ENCODE data around the gene BCL2. TPM values are rescaled to one million over a fixed set of nuclear protein-coding genes. Genes with fewer than 3 reads are reported as not detected.

BCL2 gene
- total and polyA plus RNA-seq, 4 experiments from 2014 or later, result 28.5 to 50.4 (median 41.8) TPM

- H3K4me1 ChIP-seq (ENCODE audit: insufficient read depth, low read length), result peaks cover 73% of the 10 kb centered on the region
- peak overlapping the region; percentile 68 to 93 (median 76) for H3K4me3 Mint-ChIP-seq
- H3K27ac Mint-ChIP-seq, result peak overlapping the region; percentile 85 to 100 (median 93)
- no peaks in the 10 kb centered on the region for H3K9me3 ChIP-seq (ENCODE audit: control insufficient read depth in 1 of 2, low read length in 2 of 2)
- H3K27ac ChIP-seq (ENCODE audit: low read depth, low read length), result peak overlapping the region; percentile 39
- H3K27me3 Mint-ChIP-seq, result no peaks in the 10 kb centered on the region
- H3K9me3 Mint-ChIP-seq, result peaks cover 0 to 2% (median 0%) of the 10 kb centered on the region in 8 donors
- CTCF ChIA-PET (ENCODE audit: partially characterized antibody), result interaction anchor here (1.0 to 10.1 kb wide), 9 partner anchors 11 to 288 kb away, joined by 3 to 148 read pairs (median 9); partner anchors contain the start of gene BCL2
- peaks cover 16% of the 10 kb centered on the region for H3K36me3 ChIP-seq (ENCODE audit: insufficient read depth, low read length)
- peaks cover 18 to 31% of the 10 kb centered on the region in 2 donors for H3K36me3 Mint-ChIP-seq
- no peak overlapping the region for H3K4me3 ChIP-seq (ENCODE audit: low read length in 2 of 2)
- DNase-seq, result peak in 4 of 5 donors; percentile 44 to 65 (median 50)
- intact Hi-C loops (cut with micrococcal nuclease), result loop anchor here (10.0 kb wide), 1 partner anchor 627 kb away; the partner anchor contains the start of gene ZCCHC2
- H3K4me1 Mint-ChIP-seq, result peaks cover 62 to 86% (median 74%) of the 10 kb centered on the region in 4 donors
- POLR2A ChIA-PET (ENCODE audit: partially characterized antibody), result interaction anchor here (1.0 to 10.0 kb wide), 14 partner anchors 10 to 629 kb away, joined by 3 to 195 read pairs (median 6); partner anchors contain the start of genes BCL2 and ZCCHC2
- no peaks in the 10 kb centered on the region for H3K27me3 ChIP-seq (ENCODE audit: insufficient read depth, low read length)
These were observed 167.5 kb downstream of the BCL2 start for GRCh38 chr18:63152096-63152495.

- Mint-ChIP-seq H3K27ac (peak overlapping the region; percentile 78 to 100 (median 88)), H3K36me3 (peaks cover 18 to 31% of the 10 kb centered on the region in 2 donors), H3K27me3 (no peaks in the 10 kb centered on the region), H3K9me3 (peaks cover 0 to 2% (median 0%) of the 10 kb centered on the region in 8 donors), H3K4me1 (peaks cover 58 to 80% (median 70%) of the 10 kb centered on the region in 4 donors), H3K4me3 (peak overlapping the region in 7 of 8 donors; percentile 59 to 88 (median 69))
- H3K9me3 ChIP-seq (ENCODE audit: control insufficient read depth in 1 of 2, low read length in 2 of 2), result no peaks in the 10 kb centered on the region
- intact Hi-C loops (cut with micrococcal nuclease), result loop anchor here (10.0 kb wide), 1 partner anchor 627 kb away; the partner anchor contains the start of gene ZCCHC2
- DNase-seq, result no peak
- POLR2A ChIA-PET (ENCODE audit: partially characterized antibody), result interaction anchor here (0.9 to 10.0 kb wide), 9 partner anchors 9 to 167 kb away, joined by 3 to 195 read pairs (median 7); partner anchors contain the start of gene BCL2
- CTCF ChIA-PET (ENCODE audit: partially characterized antibody), result interaction anchor here (1.0 to 10.1 kb wide), 9 partner anchors 12 to 288 kb away, joined by 3 to 148 read pairs (median 9); partner anchors contain the start of gene BCL2
- H3K27ac ChIP-seq (ENCODE audit: low read depth, low read length), result peak overlapping the region; percentile 39
- H3K27me3 ChIP-seq (ENCODE audit: insufficient read depth, low read length), result no peaks in the 10 kb centered on the region
- no peak overlapping the region for H3K4me3 ChIP-seq (ENCODE audit: low read length in 2 of 2)
- H3K4me1 ChIP-seq (ENCODE audit: insufficient read depth, low read length), result peaks cover 68% of the 10 kb centered on the region
- H3K36me3 ChIP-seq (ENCODE audit: insufficient read depth, low read length), result peaks cover 22% of the 10 kb centered on the region
These were observed 168.0 kb downstream of the BCL2 start for GRCh38 chr18:63151539-63151938.

GRCh38 chr18:63150942-63151421, 168.6 kb downstream of the BCL2 start:
- Histone ChIP-seq H3K4me3 (ENCODE audit: low read length in 2 of 2) (no peak overlapping the region), H3K27me3 (ENCODE audit: insufficient read depth, low read length) (no peaks in the 10 kb centered on the region), H3K9me3 (ENCODE audit: control insufficient read depth in 1 of 2, low read length in 2 of 2) (no peaks in the 10 kb centered on the region), H3K4me1 (ENCODE audit: insufficient read depth, low read length) (peaks cover 62% of the 10 kb centered on the region), H3K36me3 (ENCODE audit: insufficient read depth, low read length) (peaks cover 23% of the 10 kb centered on the region), H3K27ac (ENCODE audit: low read depth, low read length) (no peak overlapping the region)
- Mint-ChIP-seq H3K4me1 (peaks cover 52 to 78% (median 65%) of the 10 kb centered on the region in 4 donors), H3K36me3 (peaks cover 18 to 34% of the 10 kb centered on the region in 2 donors), H3K4me3 (peak overlapping the region in 6 of 8 donors; percentile 2 to 52 (median 19)), H3K9me3 (peaks cover 0 to 2% (median 0%) of the 10 kb centered on the region in 8 donors), H3K27ac (peak overlapping the region; percentile 43 to 96 (median 75)), H3K27me3 (no peaks in the 10 kb centered on the region)
- intact Hi-C loops (cut with micrococcal nuclease), result loop anchor here (10.0 kb wide), 1 partner anchor 626 kb away; the partner anchor contains the start of gene ZCCHC2
- POLR2A ChIA-PET (ENCODE audit: partially characterized antibody), result interaction anchor here (0.9 to 10.0 kb wide), 8 partner anchors 9 to 167 kb away, joined by 3 to 195 read pairs (median 8); partner anchors contain the start of gene BCL2
- CTCF ChIA-PET (ENCODE audit: partially characterized antibody), result interaction anchor here (1.0 to 10.1 kb wide), 7 partner anchors 11 to 289 kb away, joined by 4 to 148 read pairs (median 37); partner anchors contain the start of gene BCL2
- no peak for DNase-seq

- no peaks in the 10 kb centered on the region for H3K27me3 Mint-ChIP-seq
- peak overlapping the region in 1 of 8 donors; percentile 24 for H3K4me3 Mint-ChIP-seq
- POLR2A ChIA-PET (ENCODE audit: partially characterized antibody), result interaction anchor here (1.1 to 10.0 kb wide), 6 partner anchors 11 to 168 kb away, joined by 3 to 195 read pairs (median 14); partner anchors contain the start of gene BCL2
- Histone ChIP-seq H3K4me3 (ENCODE audit: low read length in 2 of 2) (no peak overlapping the region), H3K27ac (ENCODE audit: low read depth, low read length) (no peak overlapping the region), H3K27me3 (ENCODE audit: insufficient read depth, low read length) (no peaks in the 10 kb centered on the region), H3K4me1 (ENCODE audit: insufficient read depth, low read length) (peaks cover 56% of the 10 kb centered on the region), H3K9me3 (ENCODE audit: control insufficient read depth in 1 of 2, low read length in 2 of 2) (no peaks in the 10 kb centered on the region), H3K36me3 (ENCODE audit: insufficient read depth, low read length) (peaks cover 23% of the 10 kb centered on the region)
- intact Hi-C loops (cut with micrococcal nuclease), result loop anchor here (10.0 kb wide), 1 partner anchor 626 kb away; the partner anchor contains the start of gene ZCCHC2
- peaks cover 15 to 34% of the 10 kb centered on the region in 2 donors for H3K36me3 Mint-ChIP-seq
- peak overlapping the region in 5 of 7 donors; percentile 43 to 96 (median 74) for H3K27ac Mint-ChIP-seq
- DNase-seq, result no peak
- CTCF ChIA-PET (ENCODE audit: partially characterized antibody), result interaction anchor here (3.1 to 10.1 kb wide), 5 partner anchors 10 to 168 kb away, joined by 8 to 148 read pairs (median 91); partner anchors contain the start of gene BCL2
- H3K9me3 Mint-ChIP-seq, result peaks cover 0 to 2% (median 0%) of the 10 kb centered on the region in 8 donors
- peaks cover 52 to 78% (median 63%) of the 10 kb centered on the region in 4 donors for H3K4me1 Mint-ChIP-seq
These were observed 169.2 kb downstream of the BCL2 start for GRCh38 chr18:63150326-63150725.

GRCh38 chr18:63149302-63149587, 170.3 kb downstream of the BCL2 start:
- DNase-seq, result no peak
- Histone ChIP-seq H3K27me3 (ENCODE audit: insufficient read depth, low read length) (no peaks in the 10 kb centered on the region), H3K36me3 (ENCODE audit: insufficient read depth, low read length) (peaks cover 23% of the 10 kb centered on the region), H3K4me1 (ENCODE audit: insufficient read depth, low read length) (peaks cover 48% of the 10 kb centered on the region), H3K4me3 (ENCODE audit: low read length in 2 of 2) (no peak overlapping the region), H3K27ac (ENCODE audit: low read depth, low read length) (no peak overlapping the region), H3K9me3 (ENCODE audit: control insufficient read depth in 1 of 2, low read length in 2 of 2) (no peaks in the 10 kb centered on the region)
- Mint-ChIP-seq H3K4me1 (peaks cover 46 to 72% (median 56%) of the 10 kb centered on the region in 4 donors), H3K27me3 (no peaks in the 10 kb centered on the region), H3K9me3 (peaks cover 0 to 2% (median 0%) of the 10 kb centered on the region in 8 donors), H3K4me3 (peak overlapping the region in 2 of 8 donors; percentile 28 to 43), H3K27ac (peak overlapping the region in 3 of 7 donors; percentile 10 to 69 (median 10)), H3K36me3 (peaks cover 16 to 26% of the 10 kb centered on the region in 2 donors)
- ChIA-PET CTCF (ENCODE audit: partially characterized antibody) (interaction anchor here (0.8 to 3.0 kb wide), 5 partner anchors 17 to 173 kb away, joined by 3 to 10 read pairs (median 4); no protein-coding TSS in a partner anchor), POLR2A (ENCODE audit: partially characterized antibody) (interaction anchor here (1.0 to 1.1 kb wide), 2 partner anchors 10 to 11 kb away, joined by 3 to 4 read pairs; no protein-coding TSS in a partner anchor)
- intact Hi-C loops (cut with micrococcal nuclease), result no loop called here

- Histone ChIP-seq H3K4me3 (ENCODE audit: low read length in 2 of 2) (no peak overlapping the region), H3K4me1 (ENCODE audit: insufficient read depth, low read length) (peaks cover 45% of the 10 kb centered on the region), H3K27me3 (ENCODE audit: insufficient read depth, low read length) (no peaks in the 10 kb centered on the region), H3K36me3 (ENCODE audit: insufficient read depth, low read length) (peaks cover 23% of the 10 kb centered on the region), H3K9me3 (ENCODE audit: control insufficient read depth in 1 of 2, low read length in 2 of 2) (no peaks in the 10 kb centered on the region), H3K27ac (ENCODE audit: low read depth, low read length) (no peak overlapping the region)
- DNase-seq, result no peak
- peaks cover 0 to 2% (median 0%) of the 10 kb centered on the region in 8 donors for H3K9me3 Mint-ChIP-seq
- H3K36me3 Mint-ChIP-seq, result peaks cover 20 to 31% of the 10 kb centered on the region in 2 donors
- peaks cover 45 to 72% (median 55%) of the 10 kb centered on the region in 4 donors for H3K4me1 Mint-ChIP-seq
- intact Hi-C loops (cut with micrococcal nuclease), result no loop called here
- peak overlapping the region in 3 of 7 donors; percentile 30 to 82 (median 50) for H3K27ac Mint-ChIP-seq
- ChIA-PET POLR2A (ENCODE audit: partially characterized antibody) (interaction anchor here (1.0 kb wide), 1 partner anchor 9 kb away, joined by 4 read pairs; no protein-coding TSS in a partner anchor), CTCF (ENCODE audit: partially characterized antibody) (interaction anchor here (0.8 to 3.0 kb wide), 6 partner anchors 10 to 174 kb away, joined by 3 to 10 read pairs (median 4); no protein-coding TSS in a partner anchor)
- H3K27me3 Mint-ChIP-seq, result no peaks in the 10 kb centered on the region
- H3K4me3 Mint-ChIP-seq, result no peak overlapping the region
These were observed 170.9 kb downstream of the BCL2 start for GRCh38 chr18:63148449-63149301.

Measured in CD4-positive, alpha-beta memory T cell (primary cell).